Cerebellar nuclear complex (tissue), 1 donor: Measurements from ENCODE around the gene ZNF556.

Experiments used
- DNase-seq, 2 experiments: peaks; one replicate each; lab custom pipeline; 2025; lab: John Stamatoyannopoulos, UW

The ZNF556 gene

DNA sequence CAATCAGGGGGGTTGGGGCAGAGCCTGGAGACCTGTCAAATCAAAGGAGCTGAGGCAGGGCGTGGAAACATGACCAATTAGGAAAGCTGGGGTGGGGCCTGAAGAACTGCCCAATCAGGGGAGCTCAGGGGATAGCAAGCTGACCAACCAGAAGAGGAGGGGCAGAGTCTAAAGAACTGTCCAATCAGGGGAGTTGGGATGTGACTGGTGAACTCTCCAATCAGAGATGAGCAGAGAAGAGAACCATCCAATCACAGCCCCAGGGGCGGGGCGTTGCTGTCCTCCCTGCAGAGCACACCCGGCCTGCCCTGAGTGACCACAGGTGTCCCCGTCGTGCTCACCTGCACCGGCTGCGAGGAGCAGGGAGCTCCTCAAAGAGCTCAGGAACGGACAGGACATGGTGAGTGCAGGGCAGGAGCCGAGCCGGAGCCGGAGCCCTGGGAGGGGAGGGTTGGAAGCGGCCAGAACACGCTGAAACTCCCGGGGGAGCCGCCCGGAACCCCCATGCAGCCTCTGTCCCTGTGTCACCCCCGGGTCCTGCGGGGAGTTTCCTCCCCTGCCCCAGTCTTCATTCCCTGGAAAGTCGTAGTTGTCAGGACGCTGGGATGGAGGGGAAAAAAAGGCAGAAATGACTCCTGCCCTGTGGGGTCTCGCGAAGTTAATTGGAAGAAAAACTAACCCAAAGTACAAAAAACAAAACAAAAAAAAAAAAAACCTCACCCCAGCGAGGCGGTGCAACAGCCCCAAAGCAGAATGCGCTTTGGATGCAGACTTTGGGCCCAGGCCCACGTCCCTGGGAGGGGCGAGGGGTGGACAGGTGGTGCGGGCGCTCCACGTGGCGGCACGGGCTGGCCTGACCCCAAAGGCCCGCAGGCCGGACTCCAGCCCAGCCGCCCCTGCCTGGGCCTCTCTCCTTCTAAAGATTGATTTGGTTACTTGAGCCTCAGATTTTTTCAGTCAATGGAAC lies at the start of gene ZNF556:
ZNF556 (plus strand) TSS at position 311 of the 967 bp plus-strand sequence; CDS start at position 398, 87 bp downstream.
- DNase-seq = peak; percentile 99

DNA sequence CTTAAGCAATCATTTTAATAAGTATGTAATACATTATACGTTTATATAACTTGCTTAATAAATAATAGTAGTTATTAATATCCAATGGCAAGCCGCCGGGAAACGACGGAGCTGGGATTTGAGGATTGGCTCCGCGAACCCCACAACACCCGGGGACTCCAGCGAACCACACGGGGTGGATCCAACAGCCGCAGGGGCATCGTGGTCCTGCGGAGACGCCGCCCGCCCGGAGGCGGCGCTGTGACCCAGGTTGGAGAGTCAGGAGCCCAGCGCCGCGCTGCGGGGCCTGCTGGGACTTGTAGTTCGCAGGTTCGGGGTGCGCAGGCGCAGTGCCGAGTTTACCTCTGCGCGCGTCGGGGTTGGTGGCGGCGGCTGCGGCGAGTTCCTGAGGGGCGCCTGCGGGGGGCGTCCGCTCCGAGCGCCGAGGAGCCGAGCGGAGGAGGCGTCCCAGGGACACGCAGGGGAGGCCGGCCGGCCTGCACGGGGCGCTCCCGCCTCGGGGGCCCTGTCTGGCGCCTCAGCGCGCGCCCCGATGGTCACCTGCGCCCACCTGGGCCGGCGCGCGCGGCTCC lies 47.5 kb upstream of the ZNF556 start, which contains the start of gene ZNF554:
ZNF554 (plus strand) TSS at position 329 of the 572 bp plus-strand sequence; CDS start at position 533, 204 bp downstream.
- peak; percentile 39 to 80 for DNase-seq

DNA sequence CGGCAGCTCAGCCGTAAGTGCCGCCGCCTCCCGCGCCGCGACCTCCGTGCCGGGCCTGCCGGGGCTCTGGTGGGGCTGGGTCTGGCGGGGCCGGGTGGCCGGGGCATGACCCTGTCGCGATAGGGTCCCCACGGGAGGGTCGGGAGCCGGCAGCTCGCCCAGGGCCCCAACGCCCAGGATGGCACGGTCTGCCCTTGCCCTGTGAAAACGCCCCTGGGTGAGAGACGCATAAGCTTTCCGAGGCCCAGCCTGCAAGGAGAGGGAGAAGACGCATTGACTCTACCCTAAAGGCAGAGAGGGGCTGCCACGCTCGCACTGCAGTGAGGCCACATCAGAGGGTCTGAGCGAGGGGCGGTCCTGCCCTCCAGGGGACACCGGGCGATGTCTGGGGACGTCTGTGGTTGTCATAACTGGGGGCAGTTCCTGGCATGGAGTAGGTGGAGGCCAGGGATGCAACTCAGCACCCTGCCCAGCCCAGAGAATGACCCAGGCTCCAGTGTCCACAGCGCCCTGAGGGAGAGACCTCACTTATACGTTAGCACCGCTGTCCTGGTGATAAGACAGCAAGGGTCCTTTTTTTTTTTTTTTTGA lies 46.9 kb upstream of the ZNF556 start:
- DNase-seq = no peak

DNA sequence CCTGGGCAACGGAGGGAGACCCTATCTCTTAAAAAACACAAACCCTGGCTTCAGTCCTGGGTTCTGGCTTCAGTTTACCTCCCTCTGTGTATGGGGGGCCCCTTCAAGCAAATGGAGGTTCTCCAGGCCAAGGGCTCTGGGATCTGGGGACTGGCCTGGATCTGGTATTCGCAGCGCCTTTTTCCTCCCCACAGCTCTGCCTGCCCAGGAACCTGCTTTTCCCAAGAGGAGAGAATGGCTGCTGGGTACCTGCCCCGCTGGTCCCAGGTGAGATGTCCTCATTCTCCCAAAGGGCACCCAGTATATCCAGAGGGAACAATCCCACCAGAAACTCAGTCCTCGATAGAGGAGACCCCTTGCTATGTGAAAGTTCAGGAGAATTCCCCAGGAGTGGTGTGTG lies 44.3 kb upstream of the ZNF556 start:
- DNase-seq = no peak

DNA sequence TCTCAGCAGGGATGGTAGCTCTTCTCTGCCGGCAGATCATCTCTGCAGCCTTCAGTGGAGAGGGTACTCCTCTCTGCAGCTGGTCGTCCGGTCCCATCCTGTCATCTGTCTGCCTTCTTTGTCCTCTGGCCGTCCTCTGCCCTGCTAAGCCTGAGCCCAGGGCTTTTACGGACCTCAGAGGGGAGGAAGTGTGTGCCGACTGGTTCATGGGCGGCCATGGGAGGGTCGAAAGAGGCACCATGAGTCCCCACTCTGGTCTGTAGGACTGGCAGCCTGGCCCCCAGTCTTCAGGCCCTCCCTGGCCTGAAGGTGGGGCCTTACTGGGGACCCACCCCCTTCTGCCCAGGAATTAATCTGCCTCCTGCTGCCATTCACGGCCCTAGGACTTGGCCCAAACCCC lies 43.5 kb upstream of the ZNF556 start:
- DNase-seq = no peak

DNA sequence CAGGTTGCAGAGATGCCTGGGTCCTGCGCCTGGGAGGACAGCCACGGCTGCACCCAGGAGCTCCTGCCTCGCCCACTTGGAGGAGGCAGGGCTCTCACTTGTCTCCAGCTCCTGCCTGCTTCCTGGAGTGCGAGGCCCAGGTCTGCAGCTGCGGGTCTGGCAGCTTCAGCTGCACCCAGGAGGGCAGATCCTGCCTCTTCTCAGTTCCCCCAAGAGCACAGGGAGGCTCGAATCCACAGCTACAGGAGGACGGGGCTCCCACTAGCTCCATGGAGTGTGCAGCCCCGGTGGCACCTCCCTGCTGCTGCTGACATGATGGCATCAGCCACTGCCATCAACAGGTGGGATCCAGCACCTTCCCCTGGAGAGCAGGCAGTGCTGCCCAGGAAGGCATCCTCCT lies 43.0 kb upstream of the ZNF556 start:
- no peak for DNase-seq

DNA sequence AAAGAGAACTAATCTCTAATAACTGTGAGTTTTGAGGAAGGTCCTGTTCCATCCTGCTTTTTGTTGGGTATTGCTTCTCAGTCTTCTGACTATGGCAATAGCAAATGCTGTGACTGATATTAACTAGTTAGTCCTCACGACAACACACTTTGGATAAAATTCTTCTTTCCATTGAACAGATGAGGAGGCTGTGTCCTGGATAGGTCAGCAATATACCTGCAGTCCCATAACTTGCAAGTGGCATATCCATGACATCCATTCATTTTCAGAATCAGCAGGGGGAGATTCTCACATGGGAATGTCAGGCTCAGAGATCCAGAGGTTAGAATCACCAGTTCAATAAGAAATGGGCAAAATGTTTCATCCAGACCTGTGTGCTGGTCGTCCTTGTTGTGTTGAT lies 40.1 kb upstream of the ZNF556 start:
- DNase-seq = no peak

DNA sequence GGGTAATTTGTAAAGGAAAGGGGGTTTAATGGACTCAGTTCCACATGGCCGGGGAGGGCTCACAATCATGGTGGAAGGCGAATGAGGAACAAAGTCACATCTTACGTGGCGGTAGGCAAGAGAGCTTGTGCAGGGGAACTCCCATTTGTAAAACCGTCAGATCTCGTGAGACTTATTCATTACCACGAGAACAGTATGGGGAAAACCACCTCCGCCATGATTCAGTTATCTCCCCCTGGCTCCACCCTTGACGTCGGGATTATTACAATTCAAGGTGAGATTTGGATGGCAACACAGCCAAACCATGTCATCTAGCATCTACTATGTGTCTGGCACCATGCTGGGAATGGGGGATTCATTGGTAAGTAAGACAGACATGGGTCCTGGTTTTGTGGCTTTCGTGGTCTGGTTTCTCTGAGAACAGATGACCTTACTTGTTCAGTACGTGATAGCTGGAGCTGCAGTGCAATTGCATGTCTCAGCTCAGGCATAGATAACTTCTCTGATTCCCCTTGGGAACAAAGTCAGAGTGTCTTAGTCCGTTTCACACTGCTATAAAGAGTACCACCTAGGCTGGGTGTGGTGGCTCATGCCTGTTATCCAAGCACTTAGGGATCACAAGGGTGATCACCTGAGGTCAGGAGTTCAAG lies 39.2 kb upstream of the ZNF556 start:
- DNase-seq = no peak

DNA sequence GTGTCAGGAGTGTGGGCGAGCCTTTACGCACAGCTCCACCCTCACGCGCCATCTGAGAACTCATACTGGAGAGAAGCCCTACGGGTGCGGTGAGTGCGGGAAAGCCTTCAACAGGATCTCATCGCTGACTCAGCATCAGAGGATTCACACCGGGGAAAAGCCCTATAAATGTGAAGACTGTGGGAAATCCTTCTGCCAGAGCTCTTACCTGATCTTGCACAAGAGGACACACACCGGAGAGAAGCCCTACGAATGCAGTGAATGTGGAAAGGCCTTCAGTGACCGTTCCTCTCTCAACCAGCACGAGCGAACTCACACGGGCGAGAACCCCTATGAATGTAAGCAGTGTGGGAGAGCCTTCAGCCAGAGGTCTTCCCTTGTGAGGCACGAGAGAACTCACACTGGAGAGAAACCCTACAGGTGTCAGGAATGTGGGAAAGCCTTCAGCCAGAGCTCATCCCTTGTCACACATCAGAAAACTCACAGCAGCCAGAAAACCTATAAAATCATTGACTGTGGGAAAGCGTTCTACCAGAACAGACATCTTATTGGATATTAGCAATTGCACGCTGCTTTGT lies 32.8 kb upstream of the ZNF556 start:
- no peak for DNase-seq

DNA sequence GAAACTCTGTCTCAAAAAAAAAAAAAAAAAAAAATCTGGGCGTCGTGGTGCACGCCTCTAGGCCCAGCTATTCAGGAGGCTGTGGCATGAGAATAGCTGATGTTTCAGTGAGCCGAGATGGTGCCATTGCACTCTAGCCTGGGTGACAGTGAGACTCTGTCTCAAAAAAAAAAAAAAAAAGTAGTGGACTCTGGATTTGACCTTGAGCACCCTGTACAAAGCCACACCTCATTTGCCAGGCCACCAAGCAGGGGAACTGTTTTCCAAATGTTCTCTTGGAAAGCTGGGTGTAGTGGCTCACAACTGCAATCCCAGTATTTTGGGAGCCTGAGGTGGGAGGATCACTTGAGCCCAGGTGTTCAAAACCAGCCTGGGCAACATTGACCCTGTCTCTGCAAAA lies 29.7 kb upstream of the ZNF556 start:
- no peak for DNase-seq

DNA sequence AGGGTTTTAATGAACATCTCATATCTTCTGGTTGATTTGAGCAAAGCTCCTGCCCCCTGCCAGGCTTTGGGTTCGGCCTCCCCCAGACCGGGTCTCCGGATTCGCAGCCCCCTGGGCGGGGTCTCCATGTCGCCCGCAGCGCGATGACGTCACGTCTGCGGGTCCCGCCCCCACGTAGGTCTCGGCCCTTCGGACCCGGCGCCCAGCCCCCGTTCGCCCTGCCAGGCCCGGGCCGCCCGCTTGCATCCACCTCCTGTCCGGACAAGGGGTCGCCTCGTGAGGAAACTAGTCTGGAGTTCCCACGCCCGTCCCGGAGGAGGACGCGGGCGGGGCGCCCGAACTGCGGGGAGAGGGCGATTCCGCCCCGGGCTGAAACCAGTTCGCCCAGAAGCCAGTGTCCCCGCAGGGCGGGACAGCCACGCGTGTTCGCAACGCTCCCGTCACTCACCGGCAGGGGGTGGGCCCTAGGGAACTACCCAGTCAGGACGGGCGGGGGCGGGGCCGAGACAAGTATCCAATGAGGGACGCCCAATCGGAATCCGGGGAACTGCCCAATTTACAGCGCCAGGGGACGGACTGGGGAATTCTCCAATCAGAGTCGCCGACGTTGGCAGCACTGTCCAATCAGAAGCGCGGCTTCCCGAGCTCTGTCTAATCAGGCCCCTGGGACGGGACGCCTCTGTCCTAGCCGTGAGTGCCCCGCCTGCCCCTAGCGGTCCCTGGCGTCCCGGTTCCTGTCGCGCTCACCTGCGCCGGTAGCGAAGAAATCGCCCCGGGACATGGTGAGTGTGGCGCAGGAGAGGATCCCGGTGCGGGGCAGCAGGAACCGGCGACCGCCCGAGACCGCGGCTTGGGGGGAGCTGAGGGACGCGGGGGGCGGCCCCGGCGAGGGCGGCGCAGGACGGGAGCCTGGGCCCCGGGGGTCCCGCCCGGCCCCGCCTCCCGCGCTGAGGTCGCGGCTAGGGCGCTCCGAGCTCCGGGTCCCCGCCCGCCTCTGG lies 26.0 kb upstream of the ZNF556 start, which contains the start of gene ZNF555:
ZNF555 (plus strand) TSS at position 682 of the 998 bp plus-strand sequence; CDS start at position 780, 98 bp downstream.
- DNase-seq = peak; percentile 84 to 95

DNA sequence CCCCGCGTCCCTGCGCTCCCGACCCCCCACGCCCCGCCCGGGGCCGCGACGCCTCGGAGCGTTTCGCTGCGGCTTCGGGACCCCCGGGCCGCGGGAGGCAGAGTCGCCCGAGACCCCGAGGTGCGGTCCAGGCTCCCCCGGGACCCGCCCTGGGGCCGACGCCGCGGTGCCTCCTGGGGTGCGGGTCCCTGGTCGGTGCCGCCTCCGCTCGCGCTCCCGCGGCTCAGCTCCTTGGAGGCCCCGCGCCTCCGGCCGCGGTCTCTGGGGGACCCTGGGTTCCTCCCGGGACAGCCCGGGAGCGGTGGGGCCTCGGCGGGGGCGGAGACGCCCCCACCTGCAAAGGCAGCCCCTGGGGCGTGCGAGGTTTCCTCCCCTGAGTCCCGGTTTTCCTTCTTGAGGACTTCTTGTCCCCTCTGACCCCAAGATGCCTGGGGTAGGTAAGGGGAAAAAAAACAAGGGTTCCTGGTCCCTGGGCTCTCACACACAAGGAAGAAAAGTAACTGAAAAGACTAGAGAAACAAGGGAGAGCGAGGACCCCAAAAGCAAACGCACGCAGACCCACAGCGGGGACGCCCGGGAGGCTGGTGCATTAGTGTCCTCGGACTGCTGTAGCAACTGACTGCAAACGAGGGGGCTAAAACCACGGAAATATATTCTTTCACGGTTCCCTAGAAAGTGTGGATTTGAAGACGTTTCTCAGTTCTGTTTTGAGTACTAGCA lies 25.1 kb upstream of the ZNF556 start:
- DNase-seq = no peak

DNA sequence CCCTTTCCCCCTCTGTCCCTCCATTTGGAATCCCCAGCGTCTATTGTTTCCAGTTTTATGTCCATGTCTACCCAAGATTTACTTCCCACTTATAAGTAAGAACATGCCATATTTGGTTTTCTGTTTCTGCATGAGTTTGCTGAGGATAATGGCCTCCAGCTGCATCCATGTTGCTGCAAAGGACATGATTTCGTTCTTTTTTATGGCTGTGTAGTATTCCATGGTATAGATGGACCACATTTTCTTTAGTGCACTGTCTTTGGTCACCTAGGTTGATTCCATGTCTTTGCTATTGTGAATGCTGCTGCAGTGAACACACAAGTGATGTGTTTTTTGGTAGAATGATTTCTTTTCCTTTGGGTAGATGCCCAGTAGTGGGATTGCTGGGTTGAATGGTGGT lies 22.0 kb upstream of the ZNF556 start:
- DNase-seq = no peak

DNA sequence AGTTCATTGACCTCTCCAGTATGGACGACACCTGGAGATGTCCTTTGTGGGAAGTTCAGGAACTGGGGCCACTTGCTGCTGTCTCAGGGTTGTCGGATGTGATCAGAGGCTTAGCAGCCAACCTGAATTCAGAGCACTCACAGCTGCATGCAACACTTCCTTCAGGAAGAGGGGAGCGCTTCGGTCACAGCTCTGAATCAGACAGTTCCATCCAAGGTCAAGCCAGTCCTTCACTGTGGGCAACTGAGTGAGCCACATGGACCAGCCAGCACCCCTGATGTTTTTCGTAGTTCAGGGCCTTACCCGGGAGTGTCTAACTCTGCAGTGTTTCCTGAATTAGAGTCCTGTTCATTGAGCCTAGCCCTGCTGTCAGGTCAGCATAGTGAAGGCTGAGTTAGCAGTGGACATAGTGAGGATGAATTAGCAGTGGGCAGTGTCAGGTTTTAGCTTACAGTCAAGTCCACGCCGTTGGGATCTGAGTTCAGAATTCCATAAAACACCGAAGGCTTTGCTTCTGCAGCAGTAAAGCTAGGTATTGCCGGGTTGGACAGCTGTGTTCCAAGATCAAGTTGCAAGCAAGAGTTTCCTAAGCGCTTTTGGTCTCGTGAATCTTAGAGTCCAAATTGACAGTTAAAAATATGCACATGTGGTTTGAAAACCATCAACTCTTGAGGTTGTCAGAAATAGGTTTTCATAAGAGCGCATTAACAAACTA lies 20.8 kb upstream of the ZNF556 start:
- DNase-seq = no peak

DNA sequence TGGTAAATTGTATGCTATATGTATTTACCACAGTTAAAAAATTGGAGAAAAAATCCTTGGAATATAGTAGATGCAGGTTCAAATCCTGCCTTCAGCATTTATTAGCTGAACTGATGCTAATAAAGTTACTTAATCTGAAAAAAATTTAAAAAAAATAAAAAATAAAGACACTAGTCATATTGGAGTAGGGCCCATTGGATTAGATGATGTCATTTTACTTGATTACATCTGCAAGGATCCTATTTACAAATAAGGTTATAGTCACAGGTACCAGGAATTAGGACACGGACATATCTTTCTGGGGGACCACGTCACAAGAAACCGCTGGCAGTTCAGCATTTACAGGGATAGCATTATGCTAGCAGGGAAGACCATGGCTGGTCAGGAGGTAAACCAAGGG lies 19.6 kb upstream of the ZNF556 start:
- DNase-seq = no peak

DNA sequence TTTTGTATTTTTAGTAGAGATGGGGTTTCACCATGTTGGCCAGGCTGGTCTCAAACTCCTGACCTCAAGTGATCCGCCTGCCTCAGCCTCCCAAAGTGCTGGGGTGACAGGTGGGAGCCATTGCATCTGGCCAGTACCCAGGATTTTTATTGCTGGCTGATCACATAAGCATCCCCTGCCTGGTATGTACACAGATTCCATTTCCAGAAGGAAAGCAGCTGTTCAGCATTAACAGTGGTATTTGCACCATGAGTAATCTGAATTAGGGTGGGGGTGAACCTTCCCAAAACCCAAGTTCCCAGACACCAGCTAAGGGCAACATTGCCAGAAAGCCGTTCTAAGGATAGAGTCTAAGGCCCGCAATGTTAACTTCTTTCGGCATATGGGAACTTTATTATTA lies 18.5 kb upstream of the ZNF556 start:
- no peak for DNase-seq

DNA sequence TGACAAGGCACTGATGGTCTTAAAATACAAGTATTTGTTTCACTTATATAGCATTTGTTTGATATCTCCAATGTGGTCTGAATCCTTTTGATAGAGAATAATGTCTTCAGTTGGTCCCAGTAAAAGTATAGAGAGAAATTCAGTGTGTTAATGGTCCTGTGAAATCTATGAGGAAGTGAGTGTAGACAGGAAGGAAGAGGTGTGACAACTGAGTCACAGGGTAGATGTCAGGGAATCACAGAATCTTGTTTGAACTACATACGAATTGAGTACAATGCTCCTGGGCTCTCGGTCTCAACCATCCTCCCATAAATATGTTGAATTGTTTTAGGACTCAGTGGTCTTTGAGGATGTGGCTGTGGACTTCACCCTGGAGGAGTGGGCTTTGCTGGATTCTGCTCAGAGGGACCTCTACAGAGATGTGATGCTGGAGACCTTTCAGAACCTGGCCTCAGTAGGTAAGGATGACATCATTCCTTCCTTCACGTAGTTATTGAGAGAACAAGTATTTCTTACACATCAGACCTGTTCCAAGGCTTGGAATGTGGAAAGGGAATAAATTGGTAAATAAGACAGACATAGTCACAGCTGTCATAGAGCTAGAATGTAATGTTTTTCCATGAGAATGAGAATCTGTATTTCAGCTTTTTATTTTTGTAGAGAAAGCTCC lies 16.7 kb upstream of the ZNF556 start:
- DNase-seq = no peak

DNA sequence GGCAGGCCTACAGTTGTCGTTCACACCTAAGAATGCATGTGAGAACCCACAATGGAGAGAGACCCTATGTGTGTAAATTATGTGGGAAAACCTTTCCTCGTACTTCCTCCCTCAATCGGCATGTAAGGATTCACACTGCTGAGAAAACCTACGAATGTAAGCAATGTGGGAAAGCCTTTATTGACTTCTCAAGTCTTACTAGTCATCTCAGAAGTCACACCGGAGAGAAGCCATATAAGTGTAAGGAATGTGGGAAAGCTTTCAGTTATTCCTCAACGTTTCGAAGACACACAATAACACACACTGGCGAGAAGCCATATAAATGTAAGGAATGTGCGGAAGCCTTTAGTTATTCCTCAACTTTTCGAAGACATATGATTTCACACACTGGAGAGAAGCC lies 14.5 kb upstream of the ZNF556 start:
- no peak for DNase-seq
